PC-3 (cell line): ENCODE data around the gene SMIM32.

Source experiments
- CTCF ChIP-seq: fragments of 300-600 bp; sonication (generic); conservative IDR thresholded peaks from 2 replicates; pipeline ENCODE4 v1.5.1; 2017; ENCODE audit warnings: antibody characterized with exemption, low read depth, mild to moderate bottlenecking, low read length
- EZH2 ChIP-seq: fragments of 300-600 bp; sonication (generic); IDR thresholded peaks from one replicate; pipeline ENCODE4 v1.6.1; 2017; ENCODE audit warnings: antibody characterized with exemption, mild to moderate bottlenecking, low read length; ENCODE audit not compliant: unreplicated experiment

GRCh38 chr5:136162008-136162407 lies 31.0 kb downstream of the SMIM32 start:
- TF ChIP-seq CTCF: no peak
- TF ChIP-seq EZH2: no peak
